PFSK-1 (cell line): ENCODE measurements around the gene PROM1.

Source experiments
- POLR2AphosphoS5 ChIP-seq: IDR thresholded peaks from 2 replicates; pipeline ENCODE4 v1.6.1; 2012; ENCODE audit warnings: low read depth, mild to moderate bottlenecking, control low read depth, low read length, moderate library complexity
- SIN3A ChIP-seq: IDR thresholded peaks from 2 replicates; pipeline ENCODE4 v1.6.1; 2012; ENCODE audit warnings: mild to moderate bottlenecking, low read length, moderate library complexity, borderline replicate concordance; ENCODE audit not compliant: insufficient read depth
- TAF1 ChIP-seq: IDR thresholded peaks from 2 replicates; pipeline ENCODE4 v1.6.1; 2012; ENCODE audit warnings: low read length, control low read depth, borderline replicate concordance; ENCODE audit not compliant: insufficient read depth

- TF ChIP-seq SIN3A (no peak), POLR2AphosphoS5 (no peak), TAF1 (no peak)
Measured at GRCh38 chr4:15934259-15934658, 149.6 kb downstream of the PROM1 start.
